ENCODE results near the gene TMEM139. TPM values are rescaled to one million over a fixed set of nuclear protein-coding genes. Genes with fewer than 3 reads are reported as not detected.

The TMEM139 gene
- total RNA-seq, 4 donors from 2014 or later = 46.4 to 127 (median 52.2) TPM

- intact Hi-C loops (cut with DNase I; ENCODE audit: low total_unique reads) = no loop called here
- Histone ChIP-seq H3K4me3 (no peak overlapping the region), H3K27ac (no peak overlapping the region), H3K4me1 (peaks cover 9 to 51% (median 30%) of the 10 kb centered on the region in 4 donors), H3K36me3 (peaks cover 0 to 36% (median 20%) of the 10 kb centered on the region in 4 donors), H3K27me3 (no peaks in the 10 kb centered on the region), H3K9me3 (no peaks in the 10 kb centered on the region)
- no peak for TF ChIP-seq POLR2A (IDR thresholded peaks at IDR 0.05)
- TF ChIP-seq EP300 (IDR thresholded peaks at IDR 0.05; ENCODE audit: low read depth) = no peak
- TF ChIP-seq POLR2AphosphoS5 (IDR thresholded peaks at IDR 0.05) = no peak
- in situ Hi-C loops (cut with MboI; ENCODE audit: low pct_ligation_motif_present in 1 of 4, low pct_unique_long_range_greater_than_20kb in 1 of 4, low sequenced_read_pairs in 3 of 4) = no loop called here
- 60 to 68% methylated on average over 3 to 4 of the region's 4 CpGs for WGBS, 2 donors (ENCODE audit: low coverage in 1 of 2)
- DNase-seq = no peak
Measured at GRCh38 chr7:143290293-143290692, 5.5 kb downstream of the TMEM139 start.

- Histone ChIP-seq H3K9me3 (no peaks in the 10 kb centered on the region), H3K27ac (no peak overlapping the region), H3K36me3 (peaks cover 0 to 49% (median 22%) of the 10 kb centered on the region in 4 donors), H3K4me3 (no peak overlapping the region), H3K27me3 (no peaks in the 10 kb centered on the region), H3K4me1 (peaks cover 6 to 40% (median 19%) of the 10 kb centered on the region in 4 donors)
- in situ Hi-C loops (cut with MboI; ENCODE audit: low pct_ligation_motif_present in 1 of 4, low pct_unique_long_range_greater_than_20kb in 1 of 4, low sequenced_read_pairs in 3 of 4) (no loop called here), intact Hi-C loops (cut with DNase I; ENCODE audit: low total_unique reads) (no loop called here)
- 95 to 98% methylated on average over 4 to 5 of the region's 5 CpGs for WGBS, 2 donors (ENCODE audit: low coverage in 1 of 2)
- DNase-seq = no peak
- no peak for TF ChIP-seq EP300 (IDR thresholded peaks at IDR 0.05; ENCODE audit: low read depth)
- no peak for TF ChIP-seq POLR2A (IDR thresholded peaks at IDR 0.05)
- no peak for TF ChIP-seq CTCF (IDR thresholded peaks at IDR 0.05)
- no peak for TF ChIP-seq POLR2AphosphoS5 (IDR thresholded peaks at IDR 0.05)
Measured at GRCh38 chr7:143292876-143293275, 8.1 kb downstream of the TMEM139 start.

- no peak for DNase-seq
- H3K4me1 ChIP-seq = peaks cover 0 to 34% (median 4%) of the 10 kb centered on the region in 4 donors
- no peak overlapping the region for H3K4me3 ChIP-seq
- H3K36me3 ChIP-seq = peaks cover 3 to 78% (median 32%) of the 10 kb centered on the region in 4 donors
- H3K27ac ChIP-seq = peak overlapping the region in 1 of 4 donors; percentile 9
- H3K9me3 ChIP-seq = no peaks in the 10 kb centered on the region
- no peaks in the 10 kb centered on the region for H3K27me3 ChIP-seq
- in situ Hi-C loops (cut with MboI; ENCODE audit: low pct_ligation_motif_present in 1 of 4, low pct_unique_long_range_greater_than_20kb in 1 of 4, low sequenced_read_pairs in 3 of 4) = no loop called here
- TF ChIP-seq POLR2A (IDR thresholded peaks at IDR 0.05) (no peak), POLR2AphosphoS5 (IDR thresholded peaks at IDR 0.05) (no peak), CTCF (IDR thresholded peaks at IDR 0.05) (no peak), EP300 (IDR thresholded peaks at IDR 0.05; ENCODE audit: low read depth) (no peak)
- intact Hi-C loops (cut with DNase I; ENCODE audit: low total_unique reads) = no loop called here
Measured at GRCh38 chr7:143295870-143296269, 11.1 kb downstream of the TMEM139 start.

GRCh38 chr7:143296686-143297085 lies 11.9 kb downstream of the TMEM139 start:
- H3K9me3 ChIP-seq = no peaks in the 10 kb centered on the region
- no peak overlapping the region for H3K27ac ChIP-seq
- peaks cover 0 to 33% (median 4%) of the 10 kb centered on the region in 4 donors for H3K4me1 ChIP-seq
- intact Hi-C loops (cut with DNase I; ENCODE audit: low total_unique reads) = no loop called here
- H3K36me3 ChIP-seq = peaks cover 3 to 86% (median 32%) of the 10 kb centered on the region in 4 donors
- no peak overlapping the region for H3K4me3 ChIP-seq
- 49 to 71% methylated on average over 1 to 2 of the region's 2 CpGs for WGBS, 2 donors (ENCODE audit: low coverage in 1 of 2)
- no peaks in the 10 kb centered on the region for H3K27me3 ChIP-seq
- TF ChIP-seq POLR2AphosphoS5 (IDR thresholded peaks at IDR 0.05) (no peak), EP300 (IDR thresholded peaks at IDR 0.05; ENCODE audit: low read depth) (no peak), CTCF (IDR thresholded peaks at IDR 0.05) (no peak), POLR2A (IDR thresholded peaks at IDR 0.05) (no peak)
- DNase-seq = no peak
- in situ Hi-C loops (cut with MboI; ENCODE audit: low pct_ligation_motif_present in 1 of 4, low pct_unique_long_range_greater_than_20kb in 1 of 4, low sequenced_read_pairs in 3 of 4) = no loop called here

GRCh38 chr7:143299346-143299745 lies 14.6 kb downstream of the TMEM139 start:
- in situ Hi-C loops (cut with MboI; ENCODE audit: low pct_ligation_motif_present in 1 of 4, low pct_unique_long_range_greater_than_20kb in 1 of 4, low sequenced_read_pairs in 3 of 4) (no loop called here), intact Hi-C loops (cut with DNase I; ENCODE audit: low total_unique reads) (no loop called here)
- H3K36me3 ChIP-seq = peaks cover 0 to 84% (median 29%) of the 10 kb centered on the region in 4 donors
- H3K4me1 ChIP-seq = peaks cover 0 to 33% (median 4%) of the 10 kb centered on the region in 4 donors
- no peaks in the 10 kb centered on the region for H3K27me3 ChIP-seq
- 77 to 89% methylated on average over 2 of the region's 2 CpGs for WGBS, 2 donors (ENCODE audit: low coverage in 1 of 2)
- H3K27ac ChIP-seq = no peak overlapping the region
- H3K9me3 ChIP-seq = no peaks in the 10 kb centered on the region
- TF ChIP-seq POLR2AphosphoS5 (IDR thresholded peaks at IDR 0.05) = no peak
- TF ChIP-seq CTCF (IDR thresholded peaks at IDR 0.05) = no peak
- no peak for TF ChIP-seq EP300 (IDR thresholded peaks at IDR 0.05; ENCODE audit: low read depth)
- no peak for TF ChIP-seq POLR2A (IDR thresholded peaks at IDR 0.05)
- no peak for DNase-seq
- H3K4me3 ChIP-seq = no peak overlapping the region

Data from transverse colon (tissue), 4 donors.